Activated CD4-positive, alpha-beta T cell treated with anti-CD3 and anti-CD28 coated beads, Interleukin-10, Interleukin-2, amounts not matched to agents 100 ng/mL and 50 ng/mL, durations not matched to agents 16 hours and 8 hours (primary cell): ENCODE data around the gene DGKH.
A peak's percentile ranks its signal among the peaks of the same experiment; 100 is the strongest.
"Not testable (repeated sequence)": the region's sequence is repeated elsewhere in the genome, so short reads cannot be mapped to it uniquely, and the experiment has no call there.

ENCODE experiments used
- DNase-seq: peaks from one replicate; pipeline ENCODE4 v3.0.0-alpha.2; 2020

Gene DGKH

DNA sequence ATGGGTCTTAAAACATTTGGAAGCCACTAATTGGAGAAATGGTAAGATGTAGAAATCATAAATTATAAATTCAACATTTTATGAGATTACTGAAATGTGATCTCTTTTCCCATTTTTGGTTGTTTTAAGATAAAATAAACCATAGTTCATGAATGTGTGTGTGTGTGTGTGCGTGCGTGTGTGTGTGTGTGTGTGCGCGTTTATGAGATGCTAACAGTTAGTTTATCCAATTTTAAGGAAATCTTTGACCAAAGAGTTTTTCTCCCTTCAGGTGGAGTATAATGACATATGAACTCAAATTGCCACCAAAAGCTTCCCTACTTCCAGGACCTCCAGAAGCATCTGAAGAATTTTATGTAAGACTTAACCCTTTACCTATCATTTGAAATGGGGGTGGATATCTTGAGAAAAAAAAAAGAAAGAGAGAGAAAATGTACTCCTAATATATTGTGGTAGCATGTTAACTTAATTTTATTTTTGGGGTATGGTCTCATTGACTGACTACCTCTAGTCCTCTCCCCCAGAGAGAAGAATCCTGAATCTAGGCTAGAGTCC is 125.4 kb downstream of the DGKH start:
- no peak for DNase-seq

DNA sequence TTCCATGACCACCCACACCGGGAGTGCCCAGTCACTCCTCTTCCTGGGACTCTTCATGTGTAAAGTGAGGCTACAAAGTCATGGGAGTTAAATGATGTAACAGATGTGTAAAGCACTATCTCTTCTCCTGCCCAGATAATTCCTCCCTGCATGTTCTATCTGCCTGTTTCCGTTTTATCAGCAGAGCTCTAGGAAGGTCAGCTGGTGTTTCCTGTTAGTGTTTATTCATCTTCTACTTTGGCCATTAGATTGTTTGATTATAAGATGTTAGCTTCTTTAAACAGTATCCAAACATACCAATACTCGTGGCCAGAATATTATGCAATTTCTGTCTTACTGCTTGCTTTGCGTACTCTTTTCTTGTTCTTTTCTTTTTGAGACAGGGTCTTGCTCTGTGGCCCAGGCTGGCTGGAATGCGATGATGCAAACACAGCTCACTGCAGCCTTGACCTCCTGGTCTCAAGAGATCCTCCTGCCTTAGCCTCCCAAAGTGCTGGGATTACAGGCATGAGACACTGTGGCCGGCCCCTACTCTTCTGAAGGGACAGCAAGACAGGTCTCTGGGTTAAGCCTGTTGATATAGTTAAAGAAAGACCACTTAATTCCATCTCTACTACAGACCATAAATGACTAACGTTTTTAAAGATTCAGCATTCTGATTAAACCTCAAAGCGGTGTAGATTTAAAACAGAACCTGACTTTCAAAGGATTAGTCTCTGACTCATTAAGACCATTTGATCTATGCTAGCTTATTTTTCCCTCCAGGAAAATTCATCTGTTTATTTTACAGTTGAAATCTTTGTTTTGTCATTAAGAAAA is 126.1 kb downstream of the DGKH start:
- no peak for DNase-seq

DNA sequence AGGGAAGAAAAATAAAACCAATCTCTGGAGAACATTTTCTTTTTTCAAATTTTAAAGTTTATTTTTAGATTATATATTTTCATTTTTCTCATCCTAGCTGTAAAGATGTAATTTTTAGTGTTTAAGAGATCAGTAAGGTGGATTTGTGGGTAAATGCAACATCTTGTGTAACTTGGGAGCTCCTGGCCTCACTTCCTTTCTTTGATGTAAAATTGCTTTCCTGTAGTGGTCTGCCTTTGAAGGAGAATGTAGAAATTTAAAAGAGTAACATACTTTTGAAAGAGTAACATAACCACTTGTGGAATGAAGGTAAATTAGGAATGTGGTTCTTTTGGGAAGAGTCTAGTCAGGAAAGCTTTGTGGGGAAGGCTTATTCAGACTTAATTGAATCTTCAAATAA is 127.8 kb downstream of the DGKH start:
- DNase-seq: no peak

DNA sequence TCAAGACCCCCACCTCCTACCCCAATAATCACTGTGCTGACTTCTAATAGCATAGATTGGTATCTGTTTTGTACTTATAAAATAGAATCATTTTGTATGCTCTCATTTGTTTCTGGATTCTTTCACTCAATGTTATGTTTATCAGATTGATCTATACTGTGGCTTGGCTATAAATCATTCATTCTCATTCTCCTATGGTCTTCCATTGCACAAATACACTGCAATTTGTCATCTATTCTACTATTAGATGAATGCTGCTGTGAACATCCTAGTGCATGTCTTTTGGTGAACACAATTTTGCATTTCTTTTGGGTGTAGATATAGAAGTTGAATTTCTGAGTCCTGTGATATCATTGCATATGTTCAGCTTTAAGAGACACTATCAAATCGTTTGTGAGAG is 128.7 kb downstream of the DGKH start:
- DNase-seq: no peak

DNA sequence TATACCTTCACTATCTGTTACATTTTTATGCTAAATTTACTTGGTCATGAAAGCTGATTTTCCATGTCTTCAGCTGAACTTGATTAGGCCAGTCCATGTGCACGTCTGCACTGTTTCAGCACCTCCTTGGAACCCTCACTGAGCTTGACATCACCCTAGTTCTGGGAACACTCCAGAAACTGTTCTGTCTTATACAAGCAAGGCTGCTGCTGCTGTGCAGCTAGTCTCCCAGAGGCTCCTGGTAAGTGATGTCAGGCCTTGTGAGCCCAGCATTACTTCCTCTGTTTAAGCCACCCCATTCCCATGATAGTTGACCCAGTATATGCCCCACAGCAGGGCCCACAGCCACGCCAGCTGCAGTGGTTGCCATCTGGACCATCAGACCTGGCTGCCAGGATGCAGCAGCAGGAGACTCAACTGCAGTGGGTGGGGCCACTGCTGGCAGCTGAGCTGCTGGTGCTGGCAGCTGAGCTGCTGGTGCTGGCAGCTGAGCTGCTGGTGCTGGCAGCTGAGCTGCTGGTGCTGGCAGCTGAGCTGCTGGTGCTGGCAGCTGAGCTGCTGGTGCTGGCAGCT is 133.0 kb downstream of the DGKH start:
- no peak for DNase-seq

DNA sequence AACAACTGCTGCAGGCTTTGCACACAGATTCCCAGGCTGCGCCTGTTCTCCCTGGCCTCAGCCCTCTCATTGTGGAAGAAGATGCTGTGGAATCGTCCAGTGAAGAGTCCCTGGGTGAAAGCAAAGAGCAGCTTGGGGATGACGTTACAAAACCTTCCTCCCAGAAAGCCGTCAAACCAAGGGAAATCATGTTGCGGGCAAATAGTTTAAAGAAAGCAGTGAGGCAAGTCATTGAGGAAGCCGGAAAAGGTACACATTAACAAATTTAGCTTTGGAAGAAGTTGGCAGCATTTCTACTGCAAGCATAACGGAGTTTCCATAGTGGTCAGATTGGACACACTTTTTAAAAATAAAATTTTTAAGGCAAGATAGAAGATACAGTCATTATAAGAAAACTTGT is 140.6 kb downstream of the DGKH start:
- DNase-seq: no peak

DNA sequence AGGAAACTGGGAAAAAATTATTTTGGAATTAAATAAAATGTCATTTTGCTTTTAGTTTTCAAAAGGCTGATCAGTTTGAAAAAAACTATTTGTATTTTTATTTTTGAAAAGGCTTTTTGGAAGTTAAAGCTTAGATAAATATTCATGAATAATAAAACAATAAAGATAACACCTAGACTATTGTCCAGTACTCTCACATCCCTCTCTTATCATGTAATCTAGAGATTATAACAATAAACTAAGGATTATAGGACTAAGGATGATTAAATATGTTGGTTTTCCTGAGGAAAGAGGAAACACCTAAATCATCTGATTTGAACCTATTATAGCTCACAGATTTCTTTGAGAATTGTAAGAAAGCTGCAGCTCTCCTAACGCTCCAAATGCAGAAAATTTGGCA is 142.1 kb downstream of the DGKH start:
- no peak for DNase-seq

DNA sequence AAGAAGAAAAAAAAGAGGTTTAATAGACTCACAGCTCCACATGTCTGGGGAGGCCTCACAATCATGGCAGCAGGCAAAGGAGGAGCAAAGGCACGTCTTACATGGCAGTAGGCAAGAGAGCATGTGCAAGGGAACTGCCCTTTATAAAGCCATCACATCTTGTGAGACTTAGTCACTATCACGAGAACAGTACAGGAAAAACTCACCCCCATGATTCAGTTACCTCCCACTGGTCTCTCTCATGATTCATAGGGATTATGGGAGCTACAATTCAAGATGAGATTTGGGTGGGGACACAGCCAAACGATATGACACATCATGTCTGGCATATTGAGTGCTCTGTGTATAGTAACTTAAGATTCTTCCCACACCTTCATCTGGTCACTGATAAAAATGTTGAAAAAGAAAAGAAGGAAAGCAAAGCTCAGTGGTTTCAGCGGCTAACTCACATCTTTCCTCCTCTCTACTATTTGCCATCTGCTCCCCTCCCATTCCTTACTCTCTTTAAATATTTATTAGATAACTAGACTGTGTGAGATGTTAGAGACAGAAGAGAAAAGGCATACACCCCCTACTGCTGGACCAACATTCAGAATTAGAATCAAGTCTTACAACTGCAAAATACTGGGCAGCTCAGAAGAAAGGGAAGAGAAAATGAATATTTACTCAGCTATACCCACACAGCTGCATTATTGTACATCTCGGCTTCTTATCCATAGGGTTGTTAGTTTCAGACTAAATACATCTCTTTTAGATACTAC is 163.4 kb downstream of the DGKH start:
- no peak for DNase-seq

DNA sequence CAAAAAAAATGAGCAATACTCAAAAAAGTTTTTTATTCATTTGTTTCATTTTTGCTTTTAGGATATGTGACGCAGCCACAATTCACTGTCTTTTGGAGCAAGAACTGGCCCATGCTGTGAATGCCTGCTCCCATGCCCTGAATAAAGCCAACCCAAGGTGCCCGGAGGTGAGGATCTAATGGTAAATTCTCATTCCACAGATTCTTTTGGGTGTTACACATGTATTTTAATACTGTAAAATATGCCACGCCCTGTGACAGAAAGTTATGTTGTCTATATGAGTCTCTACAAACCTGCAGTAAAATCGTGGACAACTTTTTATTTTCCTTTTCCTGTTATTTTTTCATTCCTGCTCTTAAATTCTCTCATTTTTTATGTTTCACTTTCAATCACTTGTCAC is 166.0 kb downstream of the DGKH start:
- DNase-seq: no peak

DNA sequence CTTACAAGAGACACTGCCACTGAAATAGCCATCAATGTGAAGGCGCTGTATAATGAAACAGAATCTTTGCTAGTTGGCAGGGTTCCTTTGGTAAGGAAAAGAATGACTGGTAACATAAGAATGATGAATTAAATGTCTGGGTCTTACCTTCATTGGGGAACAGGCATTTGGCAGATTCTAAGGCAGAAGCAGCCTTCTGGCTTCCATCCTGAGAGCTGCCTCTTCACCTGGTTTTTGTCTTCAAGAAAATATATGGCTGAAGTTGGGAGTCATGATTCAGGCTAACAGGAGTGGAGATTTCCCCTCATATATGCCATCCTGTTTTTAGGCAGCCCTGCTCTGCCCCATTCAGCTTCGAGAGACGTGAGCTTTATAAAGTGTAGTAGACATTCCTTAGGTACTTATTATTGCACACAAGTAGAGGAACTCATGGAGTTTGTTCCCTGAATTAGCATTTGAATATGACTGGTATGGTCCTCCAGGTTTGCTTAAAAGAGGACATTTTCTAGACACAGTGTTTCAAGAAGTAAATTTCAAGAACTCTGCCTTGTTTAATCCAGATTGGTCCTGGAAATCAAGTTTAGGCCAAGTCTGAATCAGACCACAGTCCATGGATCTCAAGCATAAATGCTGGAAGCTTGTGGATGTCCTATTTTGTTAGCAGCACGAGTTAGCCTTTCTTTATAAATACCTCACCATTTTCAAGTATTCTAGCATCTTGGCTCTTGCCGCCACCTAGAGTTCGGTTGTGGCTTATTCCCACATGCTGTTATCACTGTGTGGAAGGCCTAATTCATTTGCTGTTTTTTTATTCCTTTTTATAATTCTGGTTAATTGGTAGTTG is 167.4 kb downstream of the DGKH start:
- peak; percentile 28 for DNase-seq

DNA sequence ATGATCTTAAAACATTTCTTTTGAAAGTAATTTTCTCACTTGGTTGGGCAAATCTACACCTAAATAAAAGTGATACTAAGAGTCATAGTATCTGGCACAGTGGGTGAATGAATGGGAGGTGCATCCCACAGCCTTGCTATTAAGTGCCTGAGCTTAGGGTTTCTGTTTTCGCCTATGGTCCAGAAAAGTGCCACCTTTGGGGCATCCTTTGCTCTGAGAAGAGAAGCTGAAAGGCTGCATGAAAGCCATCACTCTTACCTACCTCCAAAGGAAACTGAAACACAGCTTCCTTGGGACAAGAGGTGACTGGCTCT is 167.9 kb downstream of the DGKH start:
- DNase-seq: no peak

DNA sequence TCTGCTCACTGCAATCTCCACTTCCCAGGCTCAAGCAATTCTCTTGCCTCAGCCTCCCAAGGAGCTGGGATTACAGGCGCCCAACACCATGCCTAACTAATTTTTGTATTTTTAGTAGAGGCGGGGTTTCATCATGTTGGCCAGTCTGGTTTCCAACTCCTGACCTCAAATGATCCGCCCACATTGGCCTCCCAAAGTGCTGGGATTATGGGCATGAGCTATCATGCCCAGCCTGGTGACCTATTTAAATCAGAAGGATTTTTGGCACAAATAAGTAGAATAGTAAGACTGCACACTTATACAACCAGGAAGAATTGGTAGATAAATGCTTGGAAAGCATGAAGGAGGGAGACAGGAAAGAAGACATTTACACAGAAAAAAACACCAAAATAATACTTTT is 170.1 kb downstream of the DGKH start:
- no peak for DNase-seq

DNA sequence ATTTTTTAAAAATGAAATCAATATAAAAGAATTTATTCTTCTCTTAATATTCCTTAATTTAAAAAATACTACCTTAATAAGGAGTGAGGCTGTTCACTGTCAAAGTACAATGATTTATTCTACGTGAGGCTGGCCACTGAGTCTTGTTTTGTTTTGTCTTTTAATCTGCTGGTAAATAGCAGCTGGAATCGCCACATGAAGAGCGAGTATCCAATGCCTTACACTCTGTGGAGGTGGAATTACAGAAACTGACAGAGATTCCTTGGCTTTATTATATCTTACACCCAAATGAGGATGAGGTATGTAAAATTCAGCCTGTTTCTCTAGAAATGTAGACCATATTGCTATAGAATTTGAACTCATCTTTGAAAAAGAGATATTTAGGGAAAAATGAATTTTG is 170.6 kb downstream of the DGKH start:
- DNase-seq: no peak

DNA sequence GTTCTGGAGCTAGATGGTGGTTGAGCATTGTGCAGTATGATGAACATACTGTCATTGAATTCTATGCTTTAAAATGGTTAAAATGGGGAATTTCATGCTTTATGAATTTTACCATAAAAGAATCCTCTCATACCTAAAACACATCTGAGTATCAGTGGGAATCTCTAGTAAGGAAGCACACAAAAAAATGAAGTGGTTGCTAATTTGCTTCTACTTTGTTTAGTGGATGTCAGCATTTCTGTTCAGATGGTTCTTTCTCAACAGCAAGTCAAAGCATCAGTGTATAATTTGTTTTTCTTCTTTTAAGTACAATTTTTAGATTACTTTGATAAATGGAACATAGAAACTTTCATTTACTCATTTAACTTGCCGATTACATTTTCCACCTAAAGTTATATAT is 171.4 kb downstream of the DGKH start:
- no peak for DNase-seq

DNA sequence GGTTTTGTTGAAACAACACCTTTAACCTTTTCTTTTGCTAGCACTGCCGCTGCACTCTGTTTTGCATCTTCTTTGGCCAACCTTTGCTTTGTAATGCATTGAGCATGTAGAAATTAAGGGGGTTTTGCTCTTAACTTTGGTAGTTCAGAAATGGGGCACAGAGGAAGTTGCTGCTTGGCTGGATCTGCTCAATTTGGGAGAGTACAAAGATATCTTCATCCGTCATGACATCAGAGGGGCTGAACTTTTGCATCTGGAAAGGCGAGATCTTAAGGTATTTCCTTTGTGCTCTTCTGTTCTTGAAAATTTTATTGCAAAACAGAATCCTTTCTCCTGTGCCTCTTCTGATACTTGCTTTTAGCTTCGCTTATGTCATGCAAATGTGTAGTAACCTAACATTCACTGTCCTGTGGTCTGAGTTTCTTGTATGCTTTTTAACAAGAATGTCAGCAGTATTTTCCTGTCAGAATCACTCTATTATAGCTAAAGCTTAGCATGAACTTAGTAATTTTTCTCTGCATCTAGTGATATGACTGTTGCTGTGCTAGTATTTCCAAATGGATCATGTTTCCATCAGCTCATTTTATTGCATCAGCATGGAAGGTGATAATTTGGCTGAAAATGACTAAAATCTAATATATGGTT is 172.8 kb downstream of the DGKH start:
- DNase-seq: no peak

DNA sequence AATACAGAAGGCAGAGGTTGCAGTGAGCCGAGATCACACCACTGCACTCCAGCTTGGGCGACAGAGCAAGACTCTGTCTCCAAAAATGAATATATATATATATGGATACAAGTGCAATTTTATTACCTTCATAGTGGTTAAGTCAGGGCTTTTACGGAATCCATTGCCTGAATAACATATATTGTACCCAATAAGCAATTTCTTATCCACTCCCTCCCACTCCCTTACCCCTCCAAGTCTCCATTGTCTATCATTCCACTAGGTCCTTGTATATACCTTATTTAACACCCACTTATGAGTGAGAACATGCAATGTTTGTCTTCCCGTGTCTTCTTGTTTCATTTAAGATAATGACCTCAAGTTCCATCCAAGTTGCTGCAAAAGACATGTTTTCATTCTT is 175.2 kb downstream of the DGKH start:
- DNase-seq: no peak

DNA sequence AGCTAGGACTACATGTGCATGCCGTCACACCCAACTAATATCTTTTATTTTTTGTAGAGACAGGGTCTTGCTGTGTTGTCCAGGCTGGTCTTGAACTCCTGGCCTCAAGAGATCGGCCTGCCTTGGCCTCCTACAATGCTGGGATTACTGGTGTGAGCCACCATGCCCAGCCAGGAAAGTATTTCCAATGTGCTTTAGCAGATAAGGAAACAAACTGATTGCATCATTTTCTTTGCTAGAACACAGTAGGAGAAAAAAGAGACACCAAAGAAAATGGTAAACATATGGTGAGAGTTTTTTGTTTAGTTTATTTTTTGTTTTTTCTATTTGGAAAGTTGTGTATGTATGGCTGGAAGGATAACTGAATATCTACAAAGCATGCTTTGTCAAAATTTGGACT is 176.6 kb downstream of the DGKH start:
- DNase-seq: no peak

DNA sequence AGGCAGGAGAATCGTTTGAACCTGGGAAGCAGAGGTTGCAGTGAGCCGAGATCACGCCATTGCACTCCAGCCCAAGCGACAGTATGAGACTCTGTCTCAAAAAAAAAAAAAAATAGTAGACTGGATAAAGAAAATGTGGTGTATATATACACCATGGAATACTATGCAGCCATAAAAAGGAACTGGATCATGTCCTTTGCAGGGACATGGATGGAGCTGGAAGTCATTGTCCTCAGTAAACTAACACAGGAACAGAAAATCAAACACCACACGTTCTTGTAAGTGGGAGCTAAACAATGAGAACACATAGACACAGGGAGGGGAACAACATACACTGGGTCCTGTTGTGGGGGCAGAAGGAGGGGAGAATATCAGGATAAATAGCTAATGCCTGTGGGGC is 178.3 kb downstream of the DGKH start:
- DNase-seq: not testable (repeated sequence)

DNA sequence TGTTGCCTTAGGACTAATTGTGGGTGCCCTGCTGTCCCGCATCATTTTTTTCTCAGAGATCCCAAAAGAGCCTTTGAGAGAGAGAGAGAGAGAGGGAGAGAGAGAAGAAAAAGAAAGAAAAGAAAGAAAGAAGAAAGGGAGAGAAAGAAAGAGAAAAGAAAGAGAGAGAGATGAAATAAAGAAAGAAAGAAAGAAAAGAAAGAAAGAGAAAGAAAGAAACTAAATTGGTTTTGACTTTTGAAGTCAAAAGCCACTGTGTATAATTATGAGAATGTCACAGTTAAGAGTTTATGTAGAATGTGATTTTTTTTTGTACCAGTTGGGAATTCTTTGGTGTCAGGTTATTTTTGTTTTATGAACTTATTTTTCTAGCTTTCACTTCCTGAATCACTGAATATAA is 180.1 kb downstream of the DGKH start:
- DNase-seq: no peak

DNA sequence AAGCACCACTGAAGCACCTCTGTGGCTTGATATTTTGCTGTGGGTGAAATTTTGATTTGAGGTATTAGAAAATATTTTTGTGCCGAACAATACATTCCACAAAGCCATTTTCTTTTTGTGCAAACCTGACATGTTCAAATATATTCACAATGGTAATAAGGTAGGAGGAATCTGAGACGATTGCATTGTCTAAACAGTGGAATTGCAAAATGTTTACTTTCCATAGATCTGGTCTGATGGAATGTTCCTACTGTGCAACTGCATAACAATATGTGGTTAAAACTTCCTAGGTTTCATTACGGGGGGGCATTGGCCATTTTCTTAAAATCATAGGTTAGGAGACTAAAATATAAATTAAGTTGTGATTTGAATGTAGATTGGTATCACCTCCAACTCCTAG is 180.8 kb downstream of the DGKH start:
- no peak for DNase-seq

DNA sequence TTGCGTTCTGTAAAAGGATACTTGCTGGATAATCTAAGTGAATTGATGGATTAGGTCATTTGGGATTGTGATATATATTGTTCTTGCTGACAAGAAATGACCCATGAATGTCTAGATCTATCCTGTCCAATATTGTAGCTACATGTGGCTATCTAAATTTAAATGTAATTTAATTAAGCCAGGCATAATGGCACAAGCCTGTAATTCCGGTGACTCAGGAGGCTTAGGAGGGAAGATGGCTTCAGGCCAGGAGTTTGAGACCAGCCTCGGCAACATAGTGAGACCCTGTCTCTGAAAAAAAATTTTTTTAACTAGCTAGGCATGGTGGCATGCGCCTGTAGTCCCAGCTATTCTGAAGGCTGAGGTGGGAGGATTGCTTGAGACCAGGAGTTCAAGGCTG is 184.2 kb downstream of the DGKH start:
- no peak for DNase-seq

DNA sequence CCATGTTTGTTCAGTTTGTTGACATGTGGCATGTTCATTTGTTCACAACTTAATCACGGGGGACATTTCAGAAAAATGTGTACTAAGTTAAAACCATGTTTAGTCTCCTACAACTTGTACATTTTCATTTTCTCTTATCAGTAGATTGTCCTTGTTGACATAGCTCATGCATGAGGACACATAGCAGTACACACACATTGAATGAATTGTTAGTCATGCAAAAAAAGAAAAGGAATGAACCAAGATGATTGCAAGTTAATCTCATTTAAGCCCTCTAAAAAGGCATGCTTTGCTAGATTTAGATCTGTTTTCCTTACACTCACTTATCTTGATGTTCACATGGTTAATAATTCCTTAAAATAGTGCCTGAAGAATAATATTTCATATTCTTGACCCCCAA is 185.3 kb downstream of the DGKH start:
- no peak for DNase-seq

DNA sequence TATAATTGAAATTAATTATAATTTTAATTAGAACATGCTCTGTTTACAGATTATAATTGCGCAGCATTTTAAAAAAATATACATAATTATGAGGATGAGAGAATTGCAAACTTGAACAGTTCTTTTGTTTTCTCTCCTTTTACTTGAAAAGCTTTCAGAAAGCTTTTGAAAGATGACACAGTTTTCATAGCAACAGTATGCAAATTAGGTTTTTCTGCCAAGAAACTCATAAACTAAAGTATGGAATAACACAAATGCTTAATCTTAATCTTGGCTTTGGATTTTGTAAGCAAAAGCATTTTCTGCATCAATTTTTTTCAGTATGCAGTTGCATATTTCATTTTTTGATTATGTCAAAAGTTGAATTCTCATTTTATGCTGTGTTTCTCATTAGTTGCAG is 190.7 kb downstream of the DGKH start:
- no peak for DNase-seq
